Measurements from ENCODE around the gene CLN6.
"Not testable (repeated sequence)": the region's sequence is repeated elsewhere in the genome, so short reads cannot be mapped to it uniquely, and the experiment has no call there.

Gene CLN6

DNA sequence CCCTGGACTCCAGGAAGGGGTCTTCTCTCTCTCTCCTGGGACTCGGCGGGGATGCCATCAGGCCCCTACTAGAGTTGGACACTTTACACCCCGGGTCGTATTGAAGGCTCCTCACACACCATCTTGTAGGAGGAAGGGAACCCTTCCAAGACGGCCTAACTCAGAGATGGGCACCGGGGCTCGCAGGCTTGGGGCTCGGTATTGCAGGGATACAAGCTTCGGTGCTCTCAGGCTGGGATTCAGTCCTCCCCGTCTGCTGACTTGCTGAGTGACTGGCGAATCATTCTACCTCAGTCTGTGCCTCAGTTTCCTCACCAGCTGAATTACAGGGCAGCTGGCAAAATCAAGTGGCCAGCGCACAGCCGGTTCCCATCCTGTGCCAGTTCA is 24.0 kb downstream of the CLN6 start:
- no peak for DNase-seq

DNA sequence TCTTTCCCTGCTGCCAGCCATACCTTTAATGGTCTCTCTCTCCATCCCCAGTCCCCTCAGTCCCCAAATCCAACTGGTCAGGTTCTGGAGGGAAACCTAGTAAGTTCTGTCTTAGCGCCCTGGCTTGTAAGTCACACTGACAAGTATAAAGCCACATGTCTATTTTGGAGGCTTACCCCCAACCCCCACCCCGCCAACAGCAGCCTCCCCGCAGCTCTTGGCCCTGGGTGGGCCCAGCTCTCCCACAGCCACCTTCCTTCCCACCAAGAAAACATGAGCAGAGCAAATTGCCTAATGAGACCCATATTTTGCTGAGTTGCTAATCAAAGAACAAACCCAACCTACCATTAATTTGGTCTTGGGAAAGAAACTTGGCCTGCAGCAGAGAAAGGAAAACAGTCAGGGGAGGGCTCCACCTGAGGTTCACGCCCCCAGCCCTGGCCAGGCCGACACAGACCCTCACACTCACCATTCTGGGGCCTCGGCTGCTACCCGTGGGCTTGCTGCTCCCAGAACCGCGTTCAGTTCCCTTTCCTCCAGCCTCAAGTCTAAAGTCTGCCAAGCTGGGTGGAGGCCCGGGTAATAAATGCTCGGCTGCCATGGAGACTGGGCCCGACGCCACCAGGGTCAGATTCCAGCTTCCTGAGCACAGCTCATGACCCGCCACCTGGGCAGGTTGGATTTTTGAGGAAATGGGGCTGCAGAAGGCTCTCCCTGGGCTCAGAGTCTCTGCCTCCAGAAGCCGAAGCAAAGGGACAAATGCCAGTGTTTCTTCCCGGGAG is 24.6 kb downstream of the CLN6 start, which contains the start of gene CALML4:
Gene CALML4, minus strand, starts transcription at position 557 of the 782 bp plus-strand sequence. Its CDS starts 85 bp downstream, at position 472.
- peak; percentile 11 for DNase-seq

DNA sequence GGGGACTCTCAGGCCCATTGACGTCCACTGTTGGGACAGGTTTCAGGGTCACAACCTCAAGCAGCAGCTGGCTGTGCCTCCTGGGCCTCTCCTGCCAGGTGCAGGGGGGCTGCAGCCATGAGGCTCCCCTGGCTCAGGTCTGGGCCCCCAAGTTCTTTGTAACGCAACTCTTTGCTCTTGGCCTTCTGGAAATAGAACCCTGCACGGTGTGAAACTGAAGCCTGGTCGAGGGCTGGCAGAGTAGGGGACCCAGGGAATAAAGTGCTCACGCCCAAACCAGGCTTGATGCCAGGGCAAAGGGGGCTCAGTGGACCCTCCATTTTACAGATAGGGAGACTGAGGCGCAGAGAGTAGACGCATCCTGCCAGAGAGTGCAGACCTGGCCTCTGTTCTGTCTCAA is 25.2 kb downstream of the CLN6 start:
- no peak for DNase-seq

DNA sequence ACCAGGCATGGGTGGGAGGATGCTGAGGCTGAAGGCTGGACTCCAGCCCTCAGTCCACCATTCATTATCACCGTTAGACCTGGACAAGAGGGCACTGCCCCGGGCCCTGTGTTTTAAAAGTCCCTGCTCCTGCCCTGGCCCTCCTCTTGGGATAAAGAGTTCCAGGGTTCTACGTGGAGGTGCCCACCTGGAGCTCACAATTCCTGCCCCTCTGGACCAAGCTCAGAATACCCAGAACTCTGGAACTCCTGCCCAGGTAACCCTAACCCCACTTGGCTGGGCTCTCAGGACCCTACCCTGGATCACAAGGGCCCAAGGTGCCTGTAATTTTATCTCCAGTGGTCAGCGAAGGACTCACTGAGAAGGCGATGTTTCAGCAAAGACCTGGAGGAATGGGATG is 25.6 kb downstream of the CLN6 start:
- no peak for DNase-seq

DNA sequence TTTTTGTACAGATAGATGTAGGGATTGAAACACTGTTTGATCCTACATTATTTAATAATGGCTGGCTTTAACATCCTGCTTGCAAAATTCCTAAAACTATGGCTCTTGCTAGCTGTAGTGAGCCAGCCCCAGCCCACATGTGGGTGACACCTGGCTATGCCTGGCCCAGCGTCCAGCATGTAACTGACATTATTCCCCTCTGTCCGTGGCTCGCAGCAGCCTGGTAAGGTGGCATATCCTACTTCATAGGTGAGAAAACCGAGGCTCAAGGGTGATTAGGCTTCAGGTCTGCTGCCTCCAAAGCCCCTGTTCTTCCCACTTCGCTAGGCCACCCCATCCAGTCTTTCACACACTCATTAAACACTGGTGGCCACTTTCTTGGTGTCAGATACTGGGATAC is 26.0 kb downstream of the CLN6 start:
- DNase-seq = no peak

DNA sequence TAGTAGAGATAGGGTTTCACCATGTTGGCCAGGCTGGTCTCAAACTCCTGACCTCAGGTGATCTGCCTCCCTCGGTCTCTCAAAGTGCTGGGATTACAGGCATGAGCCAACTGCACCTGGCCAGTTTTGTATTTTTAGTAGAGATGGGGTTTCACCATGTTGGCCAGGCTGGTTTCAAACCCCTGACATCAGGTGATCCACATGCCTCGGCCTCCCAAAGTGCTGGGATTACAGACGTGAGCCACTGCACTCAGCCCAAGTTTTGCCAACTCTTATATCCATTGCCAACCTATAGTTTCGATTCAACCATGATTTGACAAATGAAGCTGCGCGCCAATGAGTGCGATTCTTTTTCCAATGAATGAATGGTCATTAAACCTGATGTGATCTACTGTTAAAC is 26.5 kb downstream of the CLN6 start:
- not testable (repeated sequence) for DNase-seq

DNA sequence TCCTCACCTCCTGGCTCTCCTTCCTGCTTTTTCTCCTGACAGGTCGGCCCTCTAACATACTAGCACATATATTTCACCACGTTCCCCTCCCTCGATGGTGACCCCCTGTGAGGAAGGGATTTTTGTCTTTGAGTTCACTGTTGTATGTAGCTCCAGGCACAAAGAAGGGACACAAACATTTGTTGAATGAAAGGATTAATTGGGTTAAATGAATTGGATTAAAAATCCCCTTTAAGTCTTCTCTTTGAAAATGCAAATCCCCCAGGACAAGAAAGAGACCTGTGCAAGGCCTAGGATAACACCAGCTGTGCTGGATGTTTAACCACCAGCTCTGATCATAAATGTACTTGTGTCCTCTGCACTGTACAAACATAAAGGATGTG is 27.7 kb downstream of the CLN6 start:
- DNase-seq = no peak

DNA sequence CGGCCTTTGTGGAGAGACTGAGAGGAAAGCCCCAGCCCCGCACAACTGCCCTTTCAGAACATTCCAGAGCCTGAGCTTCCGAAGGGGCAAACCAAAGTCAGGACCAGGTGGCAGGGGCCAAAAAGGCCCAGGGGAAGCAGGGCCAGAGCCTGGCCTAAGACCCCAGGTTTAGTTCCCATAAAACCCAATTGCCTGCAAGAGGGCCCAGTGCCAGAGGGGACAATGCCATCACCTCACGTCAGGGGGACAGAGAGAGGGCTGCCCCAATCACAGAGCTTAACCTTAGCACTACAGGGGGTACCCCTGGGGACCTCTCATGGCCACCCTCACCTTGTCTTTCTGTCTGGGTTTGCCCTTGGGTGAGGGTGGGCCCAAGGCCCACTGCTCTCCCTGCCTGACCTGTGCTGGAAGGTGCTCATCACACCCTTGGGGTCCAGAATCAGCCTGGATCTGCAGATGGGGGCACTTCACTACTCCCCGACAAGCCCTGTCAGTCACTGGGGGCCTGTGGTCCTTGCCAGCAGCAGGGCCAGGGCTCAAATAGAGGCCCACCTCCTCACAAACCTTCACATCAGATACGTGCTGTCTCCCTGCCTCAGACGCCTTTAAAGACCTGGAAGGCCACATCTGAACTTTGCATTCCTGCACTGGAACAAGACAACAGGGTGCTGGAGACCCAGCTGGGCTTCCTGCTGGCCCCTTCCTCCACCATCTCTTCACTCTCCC is 28.2 kb downstream of the CLN6 start:
- DNase-seq = no peak

DNA sequence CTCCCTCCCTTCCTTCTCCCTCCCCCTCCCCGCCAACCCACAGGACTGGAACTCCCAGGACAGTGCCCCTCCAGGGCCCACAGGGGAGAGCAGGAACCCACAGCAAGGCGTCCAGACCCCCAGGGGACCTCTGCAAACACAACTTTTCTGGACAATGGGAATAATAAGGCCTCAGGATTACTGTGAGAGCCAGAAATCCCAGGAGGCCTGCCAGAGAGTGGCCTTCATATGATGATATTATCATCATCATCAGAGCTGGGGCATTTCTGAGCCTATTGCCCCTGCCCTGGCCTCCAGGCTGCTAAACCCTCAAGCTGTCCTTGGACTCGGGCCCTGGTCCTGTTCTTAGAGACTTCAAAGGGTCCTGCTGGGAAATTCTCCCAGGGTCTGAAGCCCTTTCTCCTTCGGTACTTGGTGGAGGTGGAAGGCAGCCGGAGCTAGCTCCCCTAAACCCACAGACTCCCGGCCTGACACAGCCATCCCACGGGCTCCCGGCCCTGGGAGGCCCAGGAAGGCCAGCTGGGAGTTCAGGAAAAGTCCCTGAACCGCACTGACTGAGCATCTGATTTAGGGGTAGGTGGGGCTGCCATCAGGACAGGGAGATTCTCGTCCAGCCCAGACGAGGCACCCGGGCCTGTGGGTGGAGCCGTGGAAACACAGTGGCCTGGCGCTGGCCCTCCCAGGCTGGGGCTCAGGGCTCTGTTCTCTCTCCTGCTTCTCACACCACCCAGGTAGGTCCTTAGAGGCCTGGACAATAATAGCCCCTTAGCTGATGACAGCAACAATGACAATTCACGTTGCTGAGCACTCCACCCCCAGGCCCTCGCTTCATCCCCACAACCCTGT is 29.3 kb downstream of the CLN6 start:
- no peak for DNase-seq

DNA sequence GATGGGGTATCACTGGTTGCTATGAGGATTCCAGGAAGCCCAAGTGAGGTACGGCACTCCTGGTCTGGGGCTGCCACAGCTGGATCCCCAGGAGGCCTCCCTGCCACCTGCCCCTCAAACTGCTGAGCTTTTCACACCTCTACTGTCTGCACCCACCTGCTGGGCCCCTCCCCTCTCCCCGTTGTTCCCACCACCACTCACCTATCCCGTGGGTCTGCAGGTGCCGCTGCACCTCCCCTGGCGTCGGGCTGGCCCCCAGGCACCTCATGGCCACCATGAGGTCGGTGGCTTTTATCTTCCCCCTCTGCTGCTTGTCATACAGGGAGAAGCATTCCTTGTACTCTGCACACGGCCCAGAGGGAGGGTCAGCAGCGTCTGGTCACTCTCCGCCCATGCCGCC is 30.2 kb downstream of the CLN6 start:
- no peak for DNase-seq

DNA sequence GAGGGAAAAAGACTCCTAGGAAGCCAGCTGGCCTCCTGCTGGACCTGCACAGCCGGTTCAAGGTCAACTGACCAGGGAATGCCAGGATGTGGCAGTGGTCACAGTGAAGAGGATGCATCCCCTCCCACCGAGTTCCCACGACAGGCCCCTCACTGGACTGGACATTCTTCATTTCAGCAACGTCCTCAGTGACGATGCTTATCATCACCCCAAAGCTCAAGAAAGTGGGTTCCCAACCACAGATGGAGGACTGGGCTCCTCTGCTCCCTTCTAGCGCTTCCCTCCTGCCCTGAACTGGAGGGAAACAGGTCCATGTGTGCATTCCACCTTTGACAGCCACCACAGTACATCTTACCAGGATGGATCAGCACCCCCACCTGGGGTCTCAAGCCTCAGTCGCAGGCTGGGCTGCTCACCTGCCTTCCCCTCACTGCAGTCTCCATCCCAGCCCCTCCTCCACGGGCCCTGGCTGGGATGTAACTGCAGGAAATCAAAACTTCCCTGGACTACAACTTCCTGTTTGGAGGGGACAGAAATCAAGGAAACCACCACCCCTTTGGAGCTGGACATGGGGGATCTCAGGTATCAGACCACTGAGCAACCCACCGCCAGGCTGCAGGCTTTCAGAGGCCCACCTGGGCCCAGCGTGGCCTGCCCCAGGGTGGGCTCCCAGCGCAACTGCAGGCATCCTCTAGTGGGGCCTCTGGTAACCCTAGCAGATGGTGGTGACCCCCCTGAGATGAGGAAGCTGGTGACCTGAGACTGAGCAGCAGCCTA is 31.7 kb downstream of the CLN6 start:
- no peak for DNase-seq

DNA sequence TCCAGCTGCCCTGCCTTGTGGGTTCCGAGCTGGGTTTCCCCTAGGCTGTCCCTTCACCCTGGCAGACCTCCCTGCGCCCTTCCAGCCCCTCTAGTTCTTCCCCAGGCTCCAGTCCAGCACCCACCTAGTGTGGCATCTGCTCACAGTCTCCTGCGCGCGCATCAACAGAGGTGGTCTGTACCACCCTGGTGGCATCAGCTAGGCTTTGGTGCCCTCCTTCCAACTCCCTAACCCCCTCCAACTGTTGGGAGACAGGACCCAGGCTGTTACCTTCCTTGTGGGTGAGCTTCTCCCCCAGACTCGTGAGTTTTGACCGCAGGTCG is 32.4 kb downstream of the CLN6 start:
- DNase-seq = no peak

DNA sequence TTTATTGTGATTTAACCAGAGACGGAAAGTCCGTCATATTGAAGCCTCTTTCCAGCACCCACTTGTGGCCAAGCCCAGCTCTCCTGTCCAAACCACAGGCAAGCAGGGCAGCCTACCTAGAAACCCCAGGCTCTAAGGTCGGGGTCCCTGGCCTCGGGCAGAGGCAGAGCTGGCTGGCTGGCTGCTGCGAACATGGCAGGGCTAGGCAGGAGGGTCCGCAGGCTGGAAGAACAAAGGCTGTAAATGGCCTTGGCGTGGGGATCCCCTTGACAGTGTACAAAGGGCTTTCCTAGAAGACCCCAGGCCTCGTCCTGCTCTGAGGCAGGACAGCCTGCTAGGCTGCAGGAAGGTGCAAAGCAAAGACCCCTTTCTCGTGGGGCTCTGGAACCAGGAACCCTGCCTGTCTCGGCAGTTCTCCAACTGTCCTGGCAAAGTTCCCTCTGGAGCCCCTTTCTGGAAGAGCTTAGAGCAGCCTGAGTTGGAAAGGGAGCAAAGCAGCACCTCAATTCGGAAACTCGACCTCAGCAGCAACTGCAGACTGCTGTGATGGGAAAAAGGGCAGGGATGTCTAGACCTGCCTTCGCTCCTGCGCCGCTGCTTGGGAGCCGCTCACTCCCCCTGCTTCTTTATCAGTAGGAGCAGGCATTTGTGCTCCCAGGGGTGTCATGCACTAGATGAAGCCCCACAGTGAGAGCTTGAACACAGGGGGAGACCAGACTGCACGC is 32.9 kb downstream of the CLN6 start:
- DNase-seq = no peak

DNA sequence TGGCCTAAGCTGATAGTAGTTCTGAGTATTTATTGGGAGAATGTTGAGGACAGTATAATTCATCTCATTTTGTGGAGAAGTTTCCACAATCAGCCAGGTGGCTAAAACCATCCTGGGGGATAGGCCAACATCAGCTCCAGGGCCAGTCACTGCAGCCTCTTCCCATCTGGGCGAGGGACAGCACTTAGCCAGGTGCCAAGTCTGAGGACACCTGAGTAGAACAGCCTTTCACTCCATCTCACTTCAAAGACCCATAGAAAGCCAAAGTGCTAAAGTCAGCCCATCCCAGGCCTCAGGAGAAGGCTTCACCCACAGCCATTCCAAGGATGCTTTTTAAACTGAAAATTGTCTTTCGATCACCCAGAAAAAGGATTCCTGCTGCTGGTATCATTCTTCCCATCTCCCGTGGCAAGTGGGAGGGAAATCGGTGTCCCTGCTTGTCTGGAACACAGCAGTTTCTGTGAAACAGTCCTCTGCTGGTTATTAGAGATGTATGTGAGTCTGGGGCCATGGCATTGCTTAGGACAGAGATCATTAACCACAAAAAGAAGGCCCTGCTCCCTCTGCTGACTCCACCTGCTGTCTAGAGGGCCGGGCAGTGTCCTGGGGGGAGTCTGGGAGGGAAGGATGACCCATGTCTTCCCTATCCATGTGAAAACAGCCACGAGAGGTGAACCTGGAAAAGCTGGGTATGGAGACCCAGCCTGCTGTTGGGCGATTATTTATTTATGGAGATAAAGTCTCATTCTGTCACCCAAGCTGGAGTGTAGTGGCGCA is 34.0 kb downstream of the CLN6 start:
- no peak for DNase-seq

DNA sequence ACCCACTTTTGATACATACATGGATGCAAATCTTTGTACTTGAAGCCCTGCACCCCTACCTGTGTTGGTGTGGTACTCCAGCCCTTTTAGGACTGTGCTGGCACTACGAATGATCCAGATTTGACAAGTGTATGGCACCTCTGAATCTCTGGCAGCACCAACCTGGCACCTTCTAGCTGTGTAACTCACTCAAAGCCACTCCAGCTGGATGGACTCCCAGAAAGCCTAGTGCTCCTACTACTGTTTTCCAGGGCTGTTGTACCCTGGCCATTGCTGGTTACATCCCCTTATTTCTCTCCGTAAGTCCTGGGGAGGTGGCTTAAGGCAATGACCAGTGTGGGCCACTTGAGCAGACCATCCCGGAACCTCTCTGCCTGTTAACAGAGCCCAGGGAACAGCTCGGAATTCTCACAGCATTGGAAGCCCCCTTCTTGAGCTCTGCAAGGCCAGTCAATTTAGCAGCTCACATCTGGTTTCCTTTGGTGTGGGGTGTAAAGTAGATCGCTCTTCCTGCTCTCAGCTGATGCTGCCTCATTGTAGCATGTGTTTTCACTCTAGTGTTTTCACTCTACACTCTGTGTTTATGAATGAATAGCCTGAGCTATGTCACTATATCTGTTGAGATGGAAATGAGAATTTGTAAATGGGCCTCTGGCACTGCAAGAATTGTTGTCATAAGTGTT is 36.6 kb downstream of the CLN6 start:
- no peak for DNase-seq

DNA sequence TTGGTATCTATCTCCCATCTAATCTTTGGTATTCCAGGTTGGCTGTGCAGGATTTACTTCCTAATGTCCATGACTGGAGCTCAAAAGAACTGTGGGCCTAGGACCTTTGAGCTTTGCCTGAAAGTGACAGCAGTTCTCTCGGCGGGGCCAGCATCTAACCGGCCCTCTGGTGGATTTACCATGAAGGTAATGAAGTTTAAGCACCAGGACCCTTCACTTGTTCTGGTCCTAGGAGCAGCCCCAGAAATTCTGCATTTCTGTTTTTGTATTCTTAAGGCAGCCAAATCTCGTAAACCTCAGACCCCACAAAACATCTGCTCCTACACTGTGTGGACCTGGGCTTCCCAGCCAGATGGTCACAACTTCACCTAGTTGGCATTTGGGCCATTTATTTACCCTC is 37.4 kb downstream of the CLN6 start:
- DNase-seq = no peak

DNA sequence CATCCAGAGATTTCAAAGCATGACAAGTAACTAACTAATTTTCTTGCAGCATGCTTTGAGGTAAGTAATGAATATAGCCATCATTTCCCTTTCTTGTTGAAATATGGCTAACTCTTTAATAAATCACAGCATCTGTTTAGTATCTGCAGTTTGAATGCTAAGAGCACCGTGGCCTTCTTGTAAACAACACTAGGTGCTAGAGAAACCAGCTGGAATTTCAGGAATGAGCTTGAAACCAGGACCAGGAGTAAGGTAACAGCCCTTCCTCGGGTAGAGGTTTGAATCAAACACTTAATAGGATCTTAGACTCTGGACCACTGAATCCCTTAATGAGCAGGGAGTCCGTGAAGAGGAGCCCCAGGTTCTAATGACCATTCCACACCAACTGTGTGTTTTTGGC is 38.0 kb downstream of the CLN6 start:
- DNase-seq = no peak

DNA sequence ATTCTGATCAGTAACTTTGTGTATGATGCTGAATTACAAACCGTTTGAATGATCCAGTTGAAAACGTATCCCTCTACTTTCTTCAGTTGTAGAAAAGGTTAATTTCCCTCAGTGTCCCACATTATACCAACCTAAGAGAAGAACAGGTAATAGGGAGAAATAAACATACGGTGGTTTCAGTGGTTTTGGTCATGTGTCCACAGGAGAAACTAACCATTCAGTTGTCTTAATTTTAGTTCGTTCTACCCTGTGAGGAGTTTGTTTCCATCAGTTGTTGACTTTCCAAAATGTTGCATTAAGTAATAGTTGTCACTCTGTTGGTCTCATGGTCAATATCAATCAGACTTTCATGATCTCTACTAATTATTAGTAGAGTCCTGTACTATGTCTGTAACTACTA is 39.5 kb downstream of the CLN6 start:
- no peak for DNase-seq

DNA sequence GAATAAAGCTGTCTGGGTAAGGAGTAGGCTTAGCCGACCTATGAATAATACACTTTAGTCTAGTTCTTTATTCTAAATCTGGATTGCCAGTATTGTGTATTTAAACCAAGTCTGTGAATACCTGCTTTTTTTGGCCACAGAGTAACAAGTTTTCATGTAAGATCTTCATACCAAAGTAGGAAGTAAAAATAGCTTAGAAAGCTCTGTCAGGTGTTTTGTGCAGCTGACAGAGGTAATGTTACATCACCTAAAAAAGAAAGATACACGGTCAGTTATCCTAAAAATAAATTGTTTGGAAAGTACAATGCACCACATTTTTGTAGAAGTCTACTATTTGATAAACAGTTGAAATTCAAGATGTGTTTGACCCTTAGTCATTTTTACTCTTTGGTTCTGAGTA is 40.9 kb downstream of the CLN6 start:
- DNase-seq = no peak

DNA sequence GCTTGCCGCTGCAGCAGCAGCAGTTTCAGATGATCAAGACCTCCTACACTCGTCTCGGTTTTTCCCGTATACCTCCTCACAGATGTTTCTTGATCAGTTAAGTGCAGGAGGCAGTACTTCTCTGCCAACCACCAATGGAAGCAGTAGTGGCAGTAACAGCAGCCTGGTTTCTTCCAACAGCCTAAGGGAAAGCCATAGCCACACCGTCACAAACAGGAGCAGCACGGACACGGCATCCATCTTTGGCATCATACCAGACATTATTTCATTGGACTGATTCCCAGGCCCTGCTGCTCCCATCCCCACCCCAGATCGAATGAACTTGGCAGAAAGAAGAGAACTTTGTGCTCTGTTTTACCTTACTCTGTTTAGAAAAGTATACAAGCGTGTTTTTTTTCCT is 42.0 kb downstream of the CLN6 start:
- DNase-seq = peak; percentile 33
